Testis (tissue), 2 donors: ENCODE measurements around the gene HOXA3.

Source experiments
- POLR2A ChIP-seq: fragments of 450-650 bp; IDR thresholded peaks from one replicate; pipeline ENCODE4 v1.6.1; 2017; ENCODE audit warnings: antibody characterized with exemption, mild to moderate bottlenecking, moderate library complexity
- TF ChIP-seq, protein P1 (sequence below), 3 experiments: fragments of 450-650 bp in 2 of 3; fragments of 200-600 bp in 1 of 3; sonication (generic) in 1 of 3; IDR thresholded peaks; one replicate each; pipeline ENCODE4 v1.5.1; 2016 to 2019; ENCODE audit warnings: antibody characterized with exemption in 3 of 3, mild to moderate bottlenecking in 2 of 3, moderate library complexity in 1 of 3

DNA sequence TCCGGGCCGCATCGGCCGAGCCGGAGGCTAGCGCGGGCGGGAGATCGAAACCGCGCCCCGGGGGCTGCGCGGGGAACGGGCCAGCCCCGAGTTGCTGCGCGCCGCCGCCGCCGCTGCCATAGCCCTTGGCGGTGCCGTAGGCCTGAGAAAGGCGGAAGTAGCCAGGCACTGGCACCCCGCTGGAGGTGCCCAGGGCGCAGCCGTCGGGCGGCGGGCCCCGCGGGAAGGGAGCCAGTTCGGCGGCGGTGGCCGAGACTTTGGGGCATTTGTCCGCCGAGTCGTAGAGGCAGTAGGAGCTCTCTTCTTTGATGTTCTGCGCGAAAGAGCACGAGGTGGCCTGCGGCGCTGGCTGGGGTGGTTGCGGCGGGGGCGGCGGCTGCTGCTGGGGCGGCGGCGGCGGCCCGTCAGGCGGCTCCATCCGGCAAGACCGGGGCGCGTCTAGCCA is 21.1 kb upstream of the HOXA3 start:
- TF ChIP-seq, protein P1, sequence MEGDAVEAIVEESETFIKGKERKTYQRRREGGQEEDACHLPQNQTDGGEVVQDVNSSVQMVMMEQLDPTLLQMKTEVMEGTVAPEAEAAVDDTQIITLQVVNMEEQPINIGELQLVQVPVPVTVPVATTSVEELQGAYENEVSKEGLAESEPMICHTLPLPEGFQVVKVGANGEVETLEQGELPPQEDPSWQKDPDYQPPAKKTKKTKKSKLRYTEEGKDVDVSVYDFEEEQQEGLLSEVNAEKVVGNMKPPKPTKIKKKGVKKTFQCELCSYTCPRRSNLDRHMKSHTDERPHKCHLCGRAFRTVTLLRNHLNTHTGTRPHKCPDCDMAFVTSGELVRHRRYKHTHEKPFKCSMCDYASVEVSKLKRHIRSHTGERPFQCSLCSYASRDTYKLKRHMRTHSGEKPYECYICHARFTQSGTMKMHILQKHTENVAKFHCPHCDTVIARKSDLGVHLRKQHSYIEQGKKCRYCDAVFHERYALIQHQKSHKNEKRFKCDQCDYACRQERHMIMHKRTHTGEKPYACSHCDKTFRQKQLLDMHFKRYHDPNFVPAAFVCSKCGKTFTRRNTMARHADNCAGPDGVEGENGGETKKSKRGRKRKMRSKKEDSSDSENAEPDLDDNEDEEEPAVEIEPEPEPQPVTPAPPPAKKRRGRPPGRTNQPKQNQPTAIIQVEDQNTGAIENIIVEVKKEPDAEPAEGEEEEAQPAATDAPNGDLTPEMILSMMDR (IDR thresholded peaks at IDR 0.05): no peak
- no peak for TF ChIP-seq POLR2A
